NB4 (cell line): ENCODE data around the gene FERD3L.

ENCODE experiments used
- MYC ChIP-seq: IDR thresholded peaks from 2 replicates; pipeline ENCODE4 v1.6.1; 2011; ENCODE audit warnings: low read depth, low read length
- TF ChIP-seq, protein P1 (sequence below): IDR thresholded peaks from one replicate; pipeline ENCODE4 v1.5.1; 2012; ENCODE audit warnings: low read depth, low read length
- TF ChIP-seq, protein P2 (sequence below): IDR thresholded peaks from 2 replicates; pipeline ENCODE4 v1.6.1; 2011; ENCODE audit warnings: low read depth, low read length

DNA sequence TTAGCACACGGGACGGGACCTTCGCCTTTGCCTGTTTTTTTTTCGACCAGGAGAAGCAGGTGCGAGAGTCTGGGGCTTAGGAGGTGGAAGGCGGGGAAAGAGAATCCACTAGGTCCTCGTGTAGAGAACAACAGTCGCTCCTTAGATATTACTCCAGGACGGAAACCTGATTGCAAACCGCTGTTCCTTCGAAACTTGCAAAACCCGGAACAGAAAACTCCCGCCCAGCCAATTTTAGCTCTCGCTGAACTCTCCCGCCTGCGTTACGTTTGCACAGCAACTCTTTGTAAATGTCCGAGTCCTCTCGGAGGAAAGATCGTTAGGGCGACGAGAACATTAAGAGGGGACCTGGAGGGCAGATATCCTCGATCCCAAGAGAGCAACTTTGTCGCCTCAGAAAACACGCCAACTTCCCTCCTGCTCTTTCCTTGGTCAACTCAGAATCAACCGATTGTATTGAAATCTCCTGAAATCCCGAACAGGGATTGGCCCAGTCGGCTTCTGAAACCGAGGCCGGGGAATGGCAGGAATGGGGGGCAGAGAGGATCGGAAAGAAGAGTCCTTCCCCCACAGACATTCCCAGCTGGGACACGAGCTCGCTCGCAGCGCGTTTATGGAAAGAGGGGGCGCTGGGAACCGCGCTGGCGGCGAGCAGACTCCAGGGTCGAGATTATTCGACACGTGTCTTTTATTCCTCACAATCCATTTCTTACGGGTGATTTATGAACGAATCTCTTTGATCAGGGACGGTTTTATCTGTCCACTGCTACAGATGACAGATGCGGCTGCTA lies 37.7 kb downstream of the FERD3L start:
- TF ChIP-seq, protein P1, sequence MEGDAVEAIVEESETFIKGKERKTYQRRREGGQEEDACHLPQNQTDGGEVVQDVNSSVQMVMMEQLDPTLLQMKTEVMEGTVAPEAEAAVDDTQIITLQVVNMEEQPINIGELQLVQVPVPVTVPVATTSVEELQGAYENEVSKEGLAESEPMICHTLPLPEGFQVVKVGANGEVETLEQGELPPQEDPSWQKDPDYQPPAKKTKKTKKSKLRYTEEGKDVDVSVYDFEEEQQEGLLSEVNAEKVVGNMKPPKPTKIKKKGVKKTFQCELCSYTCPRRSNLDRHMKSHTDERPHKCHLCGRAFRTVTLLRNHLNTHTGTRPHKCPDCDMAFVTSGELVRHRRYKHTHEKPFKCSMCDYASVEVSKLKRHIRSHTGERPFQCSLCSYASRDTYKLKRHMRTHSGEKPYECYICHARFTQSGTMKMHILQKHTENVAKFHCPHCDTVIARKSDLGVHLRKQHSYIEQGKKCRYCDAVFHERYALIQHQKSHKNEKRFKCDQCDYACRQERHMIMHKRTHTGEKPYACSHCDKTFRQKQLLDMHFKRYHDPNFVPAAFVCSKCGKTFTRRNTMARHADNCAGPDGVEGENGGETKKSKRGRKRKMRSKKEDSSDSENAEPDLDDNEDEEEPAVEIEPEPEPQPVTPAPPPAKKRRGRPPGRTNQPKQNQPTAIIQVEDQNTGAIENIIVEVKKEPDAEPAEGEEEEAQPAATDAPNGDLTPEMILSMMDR, result no peak
- TF ChIP-seq MYC, result no peak
- TF ChIP-seq, protein P2, sequence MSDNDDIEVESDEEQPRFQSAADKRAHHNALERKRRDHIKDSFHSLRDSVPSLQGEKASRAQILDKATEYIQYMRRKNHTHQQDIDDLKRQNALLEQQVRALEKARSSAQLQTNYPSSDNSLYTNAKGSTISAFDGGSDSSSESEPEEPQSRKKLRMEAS, result no peak
